ENCODE measurements around the gene DAB2IP.

DNA sequence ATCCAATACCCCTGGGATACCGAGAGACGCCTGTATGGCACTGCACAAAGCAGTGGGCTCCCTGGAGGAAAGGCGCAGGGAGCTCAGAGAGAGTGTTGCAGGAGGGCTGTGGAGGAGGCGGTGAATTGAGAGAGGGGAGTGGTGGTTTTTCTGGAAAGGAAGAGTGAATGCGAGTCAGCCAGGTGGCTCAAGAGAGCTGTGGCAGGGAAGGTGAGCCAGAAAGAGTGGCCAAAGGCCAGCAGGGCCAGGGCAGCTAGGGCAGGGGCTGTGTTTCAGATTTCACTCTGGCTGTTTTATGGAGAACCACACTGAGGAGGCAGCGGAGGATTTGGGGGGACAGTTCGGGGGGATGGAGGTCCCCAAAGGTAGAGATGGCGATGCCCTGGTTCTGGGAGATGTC lies 13.0 kb upstream of the DAB2IP start:
- TF ChIP-seq, protein P1, sequence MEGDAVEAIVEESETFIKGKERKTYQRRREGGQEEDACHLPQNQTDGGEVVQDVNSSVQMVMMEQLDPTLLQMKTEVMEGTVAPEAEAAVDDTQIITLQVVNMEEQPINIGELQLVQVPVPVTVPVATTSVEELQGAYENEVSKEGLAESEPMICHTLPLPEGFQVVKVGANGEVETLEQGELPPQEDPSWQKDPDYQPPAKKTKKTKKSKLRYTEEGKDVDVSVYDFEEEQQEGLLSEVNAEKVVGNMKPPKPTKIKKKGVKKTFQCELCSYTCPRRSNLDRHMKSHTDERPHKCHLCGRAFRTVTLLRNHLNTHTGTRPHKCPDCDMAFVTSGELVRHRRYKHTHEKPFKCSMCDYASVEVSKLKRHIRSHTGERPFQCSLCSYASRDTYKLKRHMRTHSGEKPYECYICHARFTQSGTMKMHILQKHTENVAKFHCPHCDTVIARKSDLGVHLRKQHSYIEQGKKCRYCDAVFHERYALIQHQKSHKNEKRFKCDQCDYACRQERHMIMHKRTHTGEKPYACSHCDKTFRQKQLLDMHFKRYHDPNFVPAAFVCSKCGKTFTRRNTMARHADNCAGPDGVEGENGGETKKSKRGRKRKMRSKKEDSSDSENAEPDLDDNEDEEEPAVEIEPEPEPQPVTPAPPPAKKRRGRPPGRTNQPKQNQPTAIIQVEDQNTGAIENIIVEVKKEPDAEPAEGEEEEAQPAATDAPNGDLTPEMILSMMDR (IDR thresholded peaks at IDR 0.05) = no peak
- no peak for TF ChIP-seq POLR2A (IDR thresholded peaks at IDR 0.05)
- no peak for TF ChIP-seq EP300 (IDR thresholded peaks at IDR 0.05)
- no peak for TF ChIP-seq POLR2AphosphoS5 (IDR thresholded peaks at IDR 0.05)

Data from upper lobe of left lung (tissue), 4 donors.